HG03469 (cell line): ENCODE measurements around the gene SMIM38.
"Not testable (repeated sequence)": the region's sequence is repeated elsewhere in the genome, so short reads cannot be mapped to it uniquely, and the experiment has no call there.

Experiments
- ATAC-seq: cut with Tn5 transposase; IDR thresholded peaks from one replicate; pipeline ENCODE4 v1.9.1; 2021; ENCODE audit warnings: mild to moderate bottlenecking, moderate library complexity, moderate number of reproducible peaks; ENCODE audit not compliant: unreplicated experiment

The SMIM38 gene

GRCh38 chr11:69137151-69137844 lies 18.4 kb upstream of the SMIM38 start:
- ATAC-seq, result no peak

GRCh38 chr11:69138265-69138664 lies 17.5 kb upstream of the SMIM38 start:
- no peak for ATAC-seq

- not testable (repeated sequence) for ATAC-seq
These were observed 15.6 kb upstream of the SMIM38 start for GRCh38 chr11:69140161-69140560.

- no peak for ATAC-seq
These were observed 15.1 kb upstream of the SMIM38 start for GRCh38 chr11:69140635-69141034.

- ATAC-seq, result no peak
These were observed 14.0 kb upstream of the SMIM38 start for GRCh38 chr11:69141742-69142141.

- ATAC-seq, result no peak
These were observed 12.8 kb upstream of the SMIM38 start for GRCh38 chr11:69142895-69143294.

- ATAC-seq, result no peak
These were observed 11.3 kb upstream of the SMIM38 start for GRCh38 chr11:69144316-69145049.

GRCh38 chr11:69145050-69145380 lies 10.7 kb upstream of the SMIM38 start:
- ATAC-seq, result no peak

GRCh38 chr11:69148377-69148762 lies 7.4 kb upstream of the SMIM38 start:
- ATAC-seq, result no peak

- ATAC-seq, result no peak
These were observed 6.9 kb upstream of the SMIM38 start for GRCh38 chr11:69148806-69149205.

- ATAC-seq, result not testable (repeated sequence)
These were observed 6.2 kb upstream of the SMIM38 start for GRCh38 chr11:69149338-69150045.

- ATAC-seq, result no peak
These were observed 5.6 kb upstream of the SMIM38 start for GRCh38 chr11:69150175-69150574.

- ATAC-seq, result no peak
These were observed 3.9 kb upstream of the SMIM38 start for GRCh38 chr11:69151836-69152235.

- no peak for ATAC-seq
These were observed 2.9 kb upstream of the SMIM38 start for GRCh38 chr11:69152733-69153421.

GRCh38 chr11:69153661-69154060 lies 2.1 kb upstream of the SMIM38 start:
- no peak for ATAC-seq

- no peak for ATAC-seq
These were observed 1.4 kb upstream of the SMIM38 start for GRCh38 chr11:69154211-69154913.

GRCh38 chr11:69154938-69155301 lies 815 bp upstream of the SMIM38 start:
- no peak for ATAC-seq

- no peak for ATAC-seq
These were observed 502 bp downstream of the SMIM38 start for GRCh38 chr11:69156235-69156639.

GRCh38 chr11:69156673-69157155 lies 979 bp downstream of the SMIM38 start:
- no peak for ATAC-seq

- ATAC-seq, result no peak
These were observed 1.6 kb downstream of the SMIM38 start for GRCh38 chr11:69157156-69157821.
